Subcutaneous adipose tissue (tissue), 4 donors: ENCODE measurements around the gene CFDP1. TPM values are rescaled to one million over a fixed set of nuclear protein-coding genes. Genes with fewer than 3 reads are reported as not detected.

Experiments used
- CTCF ChIP-seq: fragments of 450-650 bp; IDR thresholded peaks from one replicate; pipeline ENCODE4 v1.5.1; 2016; ENCODE audit warnings: low read depth, mild to moderate bottlenecking, control low read depth, antibody characterized with exemption, moderate library complexity
- total RNA-seq, 4 donors: library from RNA; depleted of rRNA; stranded (reverse); fragments of >200 nt; gene quantifications; one replicate each; pipeline ENCODE4 v1.1.0, GENCODE V29; 2016

The CFDP1 gene
- total RNA-seq, 4 donors from 2014 or later = 38.6 to 60.7 (median 57.0) TPM

- no peak for TF ChIP-seq CTCF
Measured at GRCh38 chr16:75251280-75252048, 181.8 kb downstream of the CFDP1 start, which contains the start of gene BCAR1. TSS of gene BCAR1 (minus strand) at chr16:75251624. CDS start at chr16:75251482, 142 bp downstream.

- no peak for TF ChIP-seq CTCF
Measured at GRCh38 chr16:75250809-75251279, 182.5 kb downstream of the CFDP1 start.

GRCh38 chr16:75250089-75250808 lies 183.1 kb downstream of the CFDP1 start:
- TF ChIP-seq CTCF = no peak

- no peak for TF ChIP-seq CTCF
Measured at GRCh38 chr16:75249441-75249840, 183.9 kb downstream of the CFDP1 start.

GRCh38 chr16:75248536-75249380 lies 184.5 kb downstream of the CFDP1 start:
- no peak for TF ChIP-seq CTCF

GRCh38 chr16:75248142-75248535 lies 185.2 kb downstream of the CFDP1 start:
- TF ChIP-seq CTCF = no peak

- TF ChIP-seq CTCF = no peak
Measured at GRCh38 chr16:75247249-75247648, 186.1 kb downstream of the CFDP1 start.
